DOHH2 (cell line): ENCODE results near the gene GALNT2.

Experiments
- H3F3A ChIP-seq: fragments of 200-600 bp; sonication (generic), shearing (Covaris generic); 2 replicates; pipeline ENCODE4 v1.6.0; 2016; ENCODE audit warnings: antibody characterized with exemption, mild to moderate bottlenecking; ENCODE audit not compliant: control insufficient read depth, insufficient read depth
- H3K27ac ChIP-seq: fragments of 200-600 bp; sonication (generic); 2 replicates; pipeline ENCODE4 v1.5.1; 2014; ENCODE audit warnings: low read depth, mild to moderate bottlenecking, low read length, moderate library complexity
- H3K27me3 ChIP-seq: fragments of 200-600 bp; sonication (generic); 2 replicates; pipeline ENCODE4 v1.6.1; 2014; ENCODE audit warnings: mild to moderate bottlenecking, low read length, mixed read lengths; ENCODE audit not compliant: control insufficient read depth
- H3K36me3 ChIP-seq: fragments of 200-600 bp; sonication (generic); 2 replicates; pipeline ENCODE4 v1.6.1; 2014; ENCODE audit warnings: mild to moderate bottlenecking, low read length, moderate library complexity, mixed read lengths; ENCODE audit not compliant: control insufficient read depth
- H3K4me1 ChIP-seq: fragments of 200-600 bp; sonication (generic); 2 replicates; pipeline ENCODE4 v1.6.1; 2014; ENCODE audit warnings: mild to moderate bottlenecking, low read length, mixed read lengths; ENCODE audit not compliant: control insufficient read depth
- H3K4me2 ChIP-seq: fragments of 200-600 bp; sonication (generic); 2 replicates; pipeline ENCODE4 v1.6.0; 2014; ENCODE audit warnings: mild to moderate bottlenecking, low read length, moderate library complexity
- H3K4me3 ChIP-seq: fragments of 200-600 bp; sonication (generic); 2 replicates; pipeline ENCODE4 v1.5.1; 2014; ENCODE audit warnings: mild to moderate bottlenecking, low read length, mixed read lengths
- H3K79me2 ChIP-seq: fragments of 200-600 bp; sonication (generic); 2 replicates; pipeline ENCODE4 v1.6.1; 2014; ENCODE audit warnings: mild to moderate bottlenecking, low read length, mixed read lengths; ENCODE audit not compliant: control insufficient read depth
- H3K9me2 ChIP-seq: fragments of 200-600 bp; sonication (generic); replicated peaks from 2 replicates; pipeline ENCODE4 v1.6.1; 2014; ENCODE audit warnings: mild to moderate bottlenecking, low read length, mixed read lengths; ENCODE audit not compliant: control insufficient read depth
- H3K9me3 ChIP-seq: fragments of 200-600 bp; sonication (generic); 2 replicates; pipeline ENCODE4 v1.6.1; 2014; ENCODE audit warnings: antibody characterized with exemption, low read length, mixed read lengths; ENCODE audit not compliant: control insufficient read depth, insufficient read depth
- H4K20me1 ChIP-seq: fragments of 200-600 bp; sonication (generic); 2 replicates; pipeline ENCODE4 v1.6.0; 2014; ENCODE audit warnings: low read depth, mild to moderate bottlenecking, antibody characterized with exemption, low read length, moderate library complexity; ENCODE audit not compliant: control insufficient read depth, insufficient read depth
- CTCF ChIP-seq: fragments of 200-600 bp; sonication (generic); IDR thresholded peaks from one replicate; pipeline ENCODE4 v1.5.1; 2014; ENCODE audit warnings: antibody characterized with exemption, mild to moderate bottlenecking, low read depth, low read length; ENCODE audit not compliant: poor library complexity, severe bottlenecking
- EZH2phosphoT487 ChIP-seq: fragments of 200-600 bp; sonication (generic); IDR thresholded peaks from 2 replicates; pipeline ENCODE4 v1.6.1; 2017; ENCODE audit warnings: borderline replicate concordance, mild to moderate bottlenecking, antibody characterized with exemption, low read length, moderate library complexity, mixed read lengths

Gene GALNT2

GRCh38 chr1:230255116-230255515, 188.1 kb downstream of the GALNT2 start:
- no peaks in the 10 kb centered on the region for H3K27me3 ChIP-seq
- H3K79me2 ChIP-seq: no peaks in the 10 kb centered on the region
- no peak overlapping the region for H3K27ac ChIP-seq
- peaks cover 3% of the 10 kb centered on the region; the same call in 1 of the 2 replicates for H3K4me1 ChIP-seq
- H3K9me3 ChIP-seq: no peaks in the 10 kb centered on the region
- no peak overlapping the region for H3K4me3 ChIP-seq
- H3K9me2 ChIP-seq: no peaks in the 10 kb centered on the region
- no peaks in the 10 kb centered on the region for H4K20me1 ChIP-seq
- H3F3A ChIP-seq: no peaks in the 10 kb centered on the region
- no peak for TF ChIP-seq CTCF
- TF ChIP-seq EZH2phosphoT487: no peak
- H3K4me2 ChIP-seq: no peak overlapping the region
- H3K36me3 ChIP-seq: peaks cover 28% of the 10 kb centered on the region

GRCh38 chr1:230255991-230256390, 189.0 kb downstream of the GALNT2 start:
- Histone ChIP-seq H3K27me3 (no peaks in the 10 kb centered on the region), H3K4me3 (no peak overlapping the region), H3F3A (no peaks in the 10 kb centered on the region), H3K4me2 (no peak overlapping the region), H3K9me2 (no peaks in the 10 kb centered on the region), H3K9me3 (no peaks in the 10 kb centered on the region), H3K27ac (no peak overlapping the region), H4K20me1 (no peaks in the 10 kb centered on the region), H3K79me2 (no peaks in the 10 kb centered on the region), H3K4me1 (peaks cover 3% of the 10 kb centered on the region; the same call in 1 of the 2 replicates), H3K36me3 (peaks cover 22% of the 10 kb centered on the region)
- TF ChIP-seq EZH2phosphoT487 (no peak), CTCF (no peak)

- no peaks in the 10 kb centered on the region for H3F3A ChIP-seq
- peaks cover 22% of the 10 kb centered on the region for H3K36me3 ChIP-seq
- no peaks in the 10 kb centered on the region for H3K79me2 ChIP-seq
- no peaks in the 10 kb centered on the region for H4K20me1 ChIP-seq
- H3K27ac ChIP-seq: no peak overlapping the region
- no peaks in the 10 kb centered on the region for H3K9me3 ChIP-seq
- no peaks in the 10 kb centered on the region for H3K4me1 ChIP-seq
- H3K4me2 ChIP-seq: no peak overlapping the region
- no peak for TF ChIP-seq EZH2phosphoT487
- no peak for TF ChIP-seq CTCF
- no peaks in the 10 kb centered on the region for H3K9me2 ChIP-seq
- H3K27me3 ChIP-seq: no peaks in the 10 kb centered on the region
- no peak overlapping the region for H3K4me3 ChIP-seq
These were observed 189.9 kb downstream of the GALNT2 start for GRCh38 chr1:230256896-230257295.
